Eye (tissue), 1 donor: Measurements from ENCODE around the gene HDAC9.

Experiments used
- DNase-seq: peaks from one replicate; pipeline ENCODE4 v3.0.0-alpha.2; 2015

Gene HDAC9

GRCh38 chr7:18526368-18526878 lies 30.9 kb downstream of the HDAC9 start:
- no peak for DNase-seq

- DNase-seq: no peak
Measured at GRCh38 chr7:18529239-18529638, 33.7 kb downstream of the HDAC9 start.

- DNase-seq: no peak
Measured at GRCh38 chr7:18530224-18531179, 35.0 kb downstream of the HDAC9 start.

GRCh38 chr7:18531539-18531938 lies 36.0 kb downstream of the HDAC9 start:
- DNase-seq: no peak

GRCh38 chr7:18532813-18533212 lies 37.3 kb downstream of the HDAC9 start:
- DNase-seq: no peak

- no peak for DNase-seq
Measured at GRCh38 chr7:18534481-18534880, 38.9 kb downstream of the HDAC9 start.

GRCh38 chr7:18535810-18536415 lies 40.4 kb downstream of the HDAC9 start:
- no peak for DNase-seq

- no peak for DNase-seq
Measured at GRCh38 chr7:18536486-18536885, 40.9 kb downstream of the HDAC9 start.

- DNase-seq: no peak
Measured at GRCh38 chr7:18538554-18539250, 43.2 kb downstream of the HDAC9 start.

GRCh38 chr7:18540396-18540795 lies 44.8 kb downstream of the HDAC9 start:
- DNase-seq: no peak

- no peak for DNase-seq
Measured at GRCh38 chr7:18541181-18541870, 45.8 kb downstream of the HDAC9 start.

- DNase-seq: no peak
Measured at GRCh38 chr7:18541871-18542212, 46.3 kb downstream of the HDAC9 start.

- DNase-seq: no peak
Measured at GRCh38 chr7:18546576-18546975, 51.0 kb downstream of the HDAC9 start.

- DNase-seq: no peak
Measured at GRCh38 chr7:18547509-18548187, 52.1 kb downstream of the HDAC9 start.

GRCh38 chr7:18548534-18548933 lies 53.0 kb downstream of the HDAC9 start:
- DNase-seq: no peak

- DNase-seq: no peak
Measured at GRCh38 chr7:18550574-18550973, 55.0 kb downstream of the HDAC9 start.

GRCh38 chr7:18552316-18552916 lies 56.9 kb downstream of the HDAC9 start:
- no peak for DNase-seq

- no peak for DNase-seq
Measured at GRCh38 chr7:18552943-18553604, 57.5 kb downstream of the HDAC9 start.

GRCh38 chr7:18553605-18554003 lies 58.1 kb downstream of the HDAC9 start:
- DNase-seq: peak; percentile 15

- no peak for DNase-seq
Measured at GRCh38 chr7:18555120-18555519, 59.6 kb downstream of the HDAC9 start.

- DNase-seq: no peak
Measured at GRCh38 chr7:18555968-18556367, 60.4 kb downstream of the HDAC9 start.
